ENCODE results near the gene PKM.

The PKM gene

GRCh38 chr15:72197041-72197459 is 33.9 kb downstream of the PKM start:
- in situ Hi-C loops (cut with HindIII; ENCODE audit: low pct_unique_long_range_greater_than_20kb, low sequenced_read_pairs), result no loop called here
- no peak for TF ChIP-seq JUND (IDR thresholded peaks at IDR 0.05; ENCODE audit: low read depth)

GRCh38 chr15:72196409-72197040 is 34.5 kb downstream of the PKM start:
- DNase-seq (ENCODE audit: low read depth in 1 of 2, low spot score in 1 of 2), result no peak
- in situ Hi-C loops (cut with HindIII; ENCODE audit: low pct_unique_long_range_greater_than_20kb, low sequenced_read_pairs), result no loop called here

More at GRCh38 chr15:72197041-72197459, 33.9 kb downstream of the PKM start:
- DNase-seq (ENCODE audit: low read depth in 1 of 2, low spot score in 1 of 2), result no peak

DNA sequence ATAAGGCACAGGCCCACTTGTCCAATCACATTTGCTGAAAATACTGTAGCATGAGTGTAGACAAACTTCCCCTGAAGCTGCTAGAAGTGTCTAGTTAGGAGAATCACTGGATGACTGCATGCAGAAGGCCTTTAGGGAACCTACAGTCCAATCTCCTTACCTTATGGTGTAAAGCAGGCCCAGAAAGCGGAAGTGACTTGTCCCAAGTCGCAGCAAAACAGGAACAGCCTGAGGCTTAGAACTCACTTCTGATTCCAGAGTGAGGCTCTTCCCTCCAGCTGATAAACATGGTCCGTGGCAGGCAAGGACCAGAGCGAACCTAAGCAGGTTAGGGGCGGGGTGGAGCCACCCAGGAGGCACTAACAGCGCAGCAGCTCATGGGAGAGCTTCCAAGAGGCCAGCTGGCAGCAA is 35.9 kb downstream of the PKM start:
- in situ Hi-C loops (cut with HindIII; ENCODE audit: low pct_unique_long_range_greater_than_20kb, low sequenced_read_pairs), result no loop called here
- DNase-seq (ENCODE audit: low read depth in 1 of 2, low spot score in 1 of 2), result no peak
- TF ChIP-seq JUND (IDR thresholded peaks at IDR 0.05; ENCODE audit: low read depth), result no peak

More at GRCh38 chr15:72196409-72197040, 34.5 kb downstream of the PKM start:
- TF ChIP-seq JUND (IDR thresholded peaks at IDR 0.05; ENCODE audit: low read depth), result no peak

DNA sequence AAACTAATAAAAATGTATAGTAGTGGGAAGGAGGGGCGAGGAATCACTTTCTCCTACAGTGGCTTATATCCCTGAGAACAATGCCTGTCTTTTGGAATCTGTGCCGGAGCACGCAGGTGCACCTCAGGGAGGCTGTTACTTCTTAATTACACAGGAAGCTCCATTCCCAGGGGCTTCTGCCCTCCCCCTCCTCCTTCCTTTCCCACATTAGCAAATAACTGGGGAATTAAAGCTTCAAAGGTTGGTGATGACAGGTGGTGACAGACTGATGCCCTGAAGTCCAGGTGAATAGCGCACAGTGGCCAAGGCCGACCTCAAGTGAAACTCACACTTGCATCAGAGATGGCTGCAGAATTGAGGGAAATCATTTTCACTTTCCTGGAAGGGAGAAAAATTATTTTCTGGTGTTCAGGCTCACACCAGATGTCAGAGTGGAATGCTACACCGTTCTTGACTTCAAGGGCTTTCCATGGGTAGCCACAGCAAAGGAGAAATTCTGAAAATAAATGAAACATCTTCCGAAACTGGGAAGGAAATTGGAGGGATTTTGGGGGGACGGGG is 37.1 kb downstream of the PKM start:
- no peak for TF ChIP-seq JUND (IDR thresholded peaks at IDR 0.05; ENCODE audit: low read depth)
- in situ Hi-C loops (cut with HindIII; ENCODE audit: low pct_unique_long_range_greater_than_20kb, low sequenced_read_pairs), result no loop called here
- no peak for DNase-seq (ENCODE audit: low read depth in 1 of 2, low spot score in 1 of 2)

GRCh38 chr15:72192416-72192815 is 38.6 kb downstream of the PKM start:
- in situ Hi-C loops (cut with HindIII; ENCODE audit: low pct_unique_long_range_greater_than_20kb, low sequenced_read_pairs), result no loop called here
- TF ChIP-seq JUND (IDR thresholded peaks at IDR 0.05; ENCODE audit: low read depth), result no peak
- no peak for DNase-seq (ENCODE audit: low read depth in 1 of 2, low spot score in 1 of 2)

- in situ Hi-C loops (cut with HindIII; ENCODE audit: low pct_unique_long_range_greater_than_20kb, low sequenced_read_pairs), result no loop called here
- TF ChIP-seq JUND (IDR thresholded peaks at IDR 0.05; ENCODE audit: low read depth), result no peak
- DNase-seq (ENCODE audit: low read depth in 1 of 2, low spot score in 1 of 2), result no peak
Measured at GRCh38 chr15:72189250-72189902, 41.6 kb downstream of the PKM start.

DNA sequence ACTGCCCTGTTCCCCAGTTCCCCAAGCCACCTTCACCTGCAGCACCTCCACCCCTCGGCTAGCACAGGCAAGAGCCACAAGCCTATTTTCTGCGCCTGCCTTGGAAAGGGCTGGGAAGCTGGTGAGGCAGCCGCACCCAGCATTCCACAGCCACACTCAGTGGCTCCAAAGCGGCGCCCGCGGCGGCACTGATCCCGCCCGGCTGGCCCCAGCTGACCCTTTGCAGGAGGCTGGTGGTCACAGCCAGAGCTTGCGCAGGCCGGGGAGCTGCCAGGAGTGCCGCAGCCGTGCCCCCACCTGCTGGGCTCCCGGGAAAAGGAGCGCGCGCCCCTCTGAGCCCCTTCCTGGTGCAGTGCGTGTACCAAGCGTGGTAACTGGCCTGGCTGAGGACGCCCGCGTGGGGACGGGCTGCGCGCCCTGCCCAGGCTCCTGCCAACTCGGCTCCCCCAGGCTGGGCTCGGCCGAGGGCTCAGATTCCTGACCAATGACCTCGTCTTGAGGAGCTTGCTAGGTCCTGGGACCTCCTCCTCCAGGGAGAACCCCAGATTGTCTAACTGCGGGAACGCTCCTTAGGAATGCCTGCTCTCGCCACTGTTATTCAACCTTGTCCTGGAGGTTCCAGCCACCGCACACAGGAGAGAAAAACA is 46.7 kb downstream of the PKM start:
- TF ChIP-seq JUND (IDR thresholded peaks at IDR 0.05; ENCODE audit: low read depth), result no peak
- peak in 1 of 2 experiments; percentile 67 for DNase-seq (ENCODE audit: low read depth in 1 of 2, low spot score in 1 of 2)
- in situ Hi-C loops (cut with HindIII; ENCODE audit: low pct_unique_long_range_greater_than_20kb, low sequenced_read_pairs), result no loop called here

DNA sequence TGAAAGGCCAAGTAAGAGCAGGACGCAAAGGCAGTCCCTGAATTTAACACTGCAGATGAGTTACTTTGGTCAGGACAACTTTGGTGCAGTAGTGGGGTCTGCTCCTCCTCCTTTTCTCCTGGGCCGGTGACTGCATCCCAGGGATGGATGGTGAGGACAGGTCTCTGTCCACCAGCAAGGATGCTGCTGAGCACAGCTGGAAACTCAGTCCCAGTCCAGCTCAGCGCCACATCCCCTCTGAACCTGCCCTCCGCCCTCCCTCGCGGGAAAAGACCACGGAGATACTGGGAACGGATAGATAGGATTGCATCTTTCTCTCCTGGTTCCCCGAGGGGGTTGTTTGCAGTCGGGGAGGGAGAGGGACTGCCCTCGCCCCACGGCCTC is 47.2 kb downstream of the PKM start:
- no peak for TF ChIP-seq JUND (IDR thresholded peaks at IDR 0.05; ENCODE audit: low read depth)
- in situ Hi-C loops (cut with HindIII; ENCODE audit: low pct_unique_long_range_greater_than_20kb, low sequenced_read_pairs), result no loop called here
- DNase-seq (ENCODE audit: low read depth in 1 of 2, low spot score in 1 of 2), result no peak

DNA sequence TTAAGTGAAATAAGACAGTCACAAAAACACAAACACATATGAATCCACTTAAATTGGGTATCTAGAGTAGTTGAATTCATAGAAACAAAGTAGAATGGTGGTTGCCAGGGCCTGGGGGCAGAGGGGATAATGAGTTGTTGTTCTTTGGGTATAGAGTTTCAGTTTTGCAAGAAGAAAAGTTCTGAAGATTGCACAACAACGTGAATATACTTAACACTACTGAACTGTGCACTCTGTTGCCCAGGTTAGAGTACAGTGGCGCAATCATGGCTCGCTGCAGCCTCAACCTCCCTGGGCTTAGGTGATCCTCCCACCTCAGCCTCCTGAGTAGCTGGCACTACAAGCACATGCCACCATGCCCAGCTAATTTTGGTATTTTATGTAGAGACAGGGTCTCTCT is 48.3 kb downstream of the PKM start:
- no peak for DNase-seq (ENCODE audit: low read depth in 1 of 2, low spot score in 1 of 2)
- TF ChIP-seq JUND (IDR thresholded peaks at IDR 0.05; ENCODE audit: low read depth), result no peak
- in situ Hi-C loops (cut with HindIII; ENCODE audit: low pct_unique_long_range_greater_than_20kb, low sequenced_read_pairs), result no loop called here

GRCh38 chr15:72182244-72182643 is 48.7 kb downstream of the PKM start:
- TF ChIP-seq JUND (IDR thresholded peaks at IDR 0.05; ENCODE audit: low read depth), result no peak
- in situ Hi-C loops (cut with HindIII; ENCODE audit: low pct_unique_long_range_greater_than_20kb, low sequenced_read_pairs), result no loop called here
- DNase-seq (ENCODE audit: low read depth in 1 of 2, low spot score in 1 of 2), result no peak

GRCh38 chr15:72180761-72181324 is 50.1 kb downstream of the PKM start:
- in situ Hi-C loops (cut with HindIII; ENCODE audit: low pct_unique_long_range_greater_than_20kb, low sequenced_read_pairs), result no loop called here
- DNase-seq (ENCODE audit: low read depth in 1 of 2, low spot score in 1 of 2), result no peak
- no peak for TF ChIP-seq JUND (IDR thresholded peaks at IDR 0.05; ENCODE audit: low read depth)

- no peak for DNase-seq (ENCODE audit: low read depth in 1 of 2, low spot score in 1 of 2)
- in situ Hi-C loops (cut with HindIII; ENCODE audit: low pct_unique_long_range_greater_than_20kb, low sequenced_read_pairs), result no loop called here
- no peak for TF ChIP-seq JUND (IDR thresholded peaks at IDR 0.05; ENCODE audit: low read depth)
Measured at GRCh38 chr15:72179950-72180581, 50.9 kb downstream of the PKM start.

All from T47D (cell line).